NCI-H226 (cell line): ENCODE results near the gene LRRC56.
A peak's percentile ranks its signal among the peaks of the same experiment; 100 is the strongest.
"Not testable (repeated sequence)": the region's sequence is repeated elsewhere in the genome, so short reads cannot be mapped to it uniquely, and the experiment has no call there.

Source experiments
- DNase-seq: peaks from one replicate; pipeline ENCODE4 v3.0.0-alpha.2; 2015

The LRRC56 gene

GRCh38 chr11:501683-502287 lies 35.5 kb upstream of the LRRC56 start:
- DNase-seq: no peak

- no peak for DNase-seq
Measured at GRCh38 chr11:502288-503178, 34.8 kb upstream of the LRRC56 start.

- DNase-seq: peak; percentile 93
Measured at GRCh38 chr11:503179-503981, 33.9 kb upstream of the LRRC56 start.

DNA sequence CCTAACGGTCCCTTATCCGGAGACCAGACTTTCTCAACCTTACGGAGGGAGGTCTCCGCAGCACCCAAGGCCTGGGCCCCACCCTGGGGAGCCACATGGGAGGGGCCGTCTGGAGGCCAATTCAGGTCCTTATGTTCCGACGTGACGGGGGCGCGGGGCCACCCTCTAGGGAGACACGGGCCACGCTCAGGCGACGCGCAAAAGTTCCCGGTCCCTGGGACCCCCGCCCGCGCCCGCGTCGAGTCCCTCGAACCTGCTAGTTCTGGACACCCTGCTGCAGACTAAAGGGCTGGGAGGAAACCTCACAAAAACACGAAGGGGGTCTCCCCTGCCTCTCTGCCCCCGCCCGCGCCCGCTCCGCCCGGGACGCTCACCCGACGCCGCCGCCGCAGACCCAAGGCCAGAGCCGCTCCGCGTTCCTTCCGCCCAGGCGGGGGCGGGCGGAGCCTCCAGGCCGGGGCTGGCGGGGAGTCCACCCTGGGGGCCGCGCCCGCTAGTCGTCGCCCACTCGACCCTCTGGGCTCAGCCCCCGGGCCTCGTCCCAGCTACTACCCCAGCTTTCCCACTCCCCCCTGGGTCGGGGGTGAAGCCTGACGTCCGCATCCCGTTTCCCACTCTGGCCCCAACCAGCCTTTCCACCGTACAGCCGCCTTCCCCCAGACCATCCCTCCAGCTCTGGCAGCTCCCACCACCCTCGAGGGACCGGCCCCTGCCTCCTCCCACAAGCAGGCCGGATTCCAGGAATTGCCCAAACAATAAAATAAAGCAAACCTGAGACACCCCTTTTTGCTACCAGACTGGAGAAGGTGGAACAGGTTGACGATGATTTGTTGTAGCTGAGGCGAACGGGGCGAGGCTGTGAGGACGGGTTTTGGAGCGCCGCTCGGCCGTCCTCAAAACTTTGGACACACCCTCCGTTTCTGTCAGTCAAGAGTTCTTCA lies 33.0 kb upstream of the LRRC56 start:
- DNase-seq: peak; percentile 90

DNA sequence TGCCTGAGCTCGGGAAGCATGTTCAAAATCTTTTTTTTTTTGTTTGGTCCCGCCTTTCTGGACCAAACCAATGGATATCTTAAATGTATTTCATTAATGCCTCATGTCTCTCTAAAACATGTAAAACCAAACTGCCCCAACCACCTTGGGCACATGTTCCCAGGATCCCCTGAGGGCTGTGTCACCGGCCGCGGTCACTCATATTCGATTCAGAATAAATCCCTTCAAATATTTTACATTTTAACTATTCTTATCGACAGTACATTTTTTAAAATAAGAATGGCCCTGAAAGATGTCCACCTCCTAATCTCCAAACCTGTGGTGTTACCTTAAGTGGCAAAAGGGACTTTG lies 32.4 kb upstream of the LRRC56 start:
- DNase-seq: no peak

- peak; percentile 96 for DNase-seq
Measured at GRCh38 chr11:506238-506994, 30.9 kb upstream of the LRRC56 start.

- DNase-seq: peak; percentile 79
Measured at GRCh38 chr11:506995-507726, 30.2 kb upstream of the LRRC56 start, which contains the start of gene RNH1. Gene RNH1 (minus strand): TSS chr11:507242. CDS start chr11:502162, 5,080 bp downstream.

- DNase-seq: no peak
Measured at GRCh38 chr11:507727-508515, 29.4 kb upstream of the LRRC56 start.

- DNase-seq: no peak
Measured at GRCh38 chr11:508956-509355, 28.4 kb upstream of the LRRC56 start.

GRCh38 chr11:512761-513595 lies 24.3 kb upstream of the LRRC56 start:
- DNase-seq: no peak

DNA sequence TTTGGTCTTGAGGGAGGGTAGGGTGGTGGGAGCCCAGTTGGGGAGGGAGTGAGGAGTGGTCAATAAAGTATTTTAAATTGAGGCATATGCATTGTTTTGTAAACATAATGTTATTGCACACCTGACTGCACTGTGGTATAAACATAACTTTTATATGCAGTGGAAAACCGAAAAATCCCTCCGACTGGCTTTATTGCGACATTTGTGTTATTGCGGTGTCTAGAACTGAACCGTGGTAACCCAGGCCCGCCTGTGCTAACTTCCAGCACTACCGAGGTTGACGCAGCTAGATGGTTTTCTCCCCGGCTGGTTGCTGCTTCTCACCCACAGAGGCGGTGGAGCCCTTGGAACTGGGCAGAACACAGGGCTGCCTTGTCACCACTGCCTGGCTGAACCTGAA lies 22.7 kb upstream of the LRRC56 start:
- DNase-seq: no peak

DNA sequence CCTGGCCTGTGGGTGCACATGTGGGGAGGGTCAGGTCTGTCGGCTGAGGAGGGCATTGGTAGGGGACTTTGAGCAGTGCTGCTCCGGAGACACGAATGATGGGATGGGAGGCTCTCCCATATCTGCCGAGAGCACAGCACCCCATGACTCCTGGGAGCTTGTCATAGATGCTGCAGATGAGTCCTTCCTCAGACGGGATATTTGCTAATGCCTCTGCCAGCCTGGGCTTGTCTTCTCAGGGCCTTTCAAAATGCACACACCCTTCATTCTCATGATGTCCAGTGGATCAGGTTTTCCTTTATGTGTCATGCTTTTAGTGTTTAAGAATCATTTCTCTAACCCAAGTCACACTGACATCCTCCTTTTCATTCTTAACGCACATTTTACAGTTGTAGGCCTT lies 22.2 kb upstream of the LRRC56 start:
- no peak for DNase-seq

GRCh38 chr11:516400-516799 lies 20.9 kb upstream of the LRRC56 start:
- no peak for DNase-seq

GRCh38 chr11:516918-517685 lies 20.2 kb upstream of the LRRC56 start:
- DNase-seq: not testable (repeated sequence)

GRCh38 chr11:518463-519202 lies 18.7 kb upstream of the LRRC56 start:
- DNase-seq: peak; percentile 97

DNA sequence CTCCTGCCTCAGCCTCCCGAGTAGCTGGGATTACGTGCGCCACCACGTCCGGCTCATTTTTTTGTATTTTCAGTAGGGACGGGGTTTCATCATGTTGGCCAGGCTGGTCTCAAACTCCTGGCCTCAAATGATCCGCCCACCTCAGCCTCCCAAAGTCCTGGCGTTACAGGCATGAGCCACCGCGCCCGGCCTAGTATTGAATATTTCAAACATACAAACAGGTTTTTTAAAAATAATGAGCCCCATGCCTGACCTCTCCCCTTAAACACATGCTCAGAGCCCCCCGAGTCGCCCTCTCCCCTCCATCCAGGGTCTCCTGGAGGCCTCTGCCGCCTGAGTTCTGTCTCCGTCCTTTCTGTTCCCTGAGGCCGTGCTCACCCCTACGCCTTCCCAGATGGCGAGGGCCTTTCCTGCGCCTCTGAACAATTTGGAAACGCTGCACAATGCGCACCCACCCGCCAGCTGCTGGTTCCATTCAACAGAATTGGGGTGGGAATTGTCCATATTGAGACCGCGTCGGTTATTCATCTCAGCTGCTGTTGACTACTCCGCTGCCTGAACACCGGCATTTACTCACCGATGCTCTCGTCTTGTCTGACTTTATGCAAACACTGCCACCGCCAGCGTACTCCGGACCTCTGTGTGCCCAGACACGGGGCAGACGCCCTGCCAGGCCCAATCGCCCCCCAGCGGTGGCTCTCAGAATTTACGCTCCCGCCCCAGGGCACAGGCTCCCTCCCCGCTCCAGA lies 16.7 kb upstream of the LRRC56 start:
- no peak for DNase-seq

DNA sequence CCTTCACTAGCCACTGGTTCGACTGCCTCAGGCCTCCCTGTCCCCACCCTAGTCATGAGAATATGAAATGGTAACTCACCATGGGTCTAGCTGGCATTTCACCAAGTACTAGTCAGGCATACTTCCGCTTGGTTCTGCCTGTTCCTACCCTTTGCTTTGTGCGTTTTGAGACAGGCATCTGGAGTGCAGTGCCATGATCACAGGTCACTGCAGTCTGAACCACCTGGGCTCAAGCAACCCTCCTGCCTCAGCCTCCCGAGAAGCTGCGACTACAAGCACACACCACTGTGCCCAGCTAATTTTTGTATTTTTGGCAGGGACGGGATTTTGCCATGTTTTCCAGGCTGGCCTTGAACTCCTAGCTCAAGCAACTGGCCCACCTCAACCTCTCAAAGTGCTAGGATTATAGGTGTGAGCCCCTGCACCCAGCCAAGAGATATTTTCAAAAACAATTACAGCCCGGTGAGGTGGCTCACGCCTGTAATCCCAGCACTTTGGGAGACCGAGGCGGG lies 16.1 kb upstream of the LRRC56 start:
- no peak for DNase-seq
